Kasumi-1 (cell line): Measurements from ENCODE around the gene PKNOX2.
A peak's percentile ranks its signal among the peaks of the same experiment; 100 is the strongest.

Source experiments
- DNase-seq, 2 experiments: peaks; one replicate each; lab custom pipeline; 2025; lab: John Stamatoyannopoulos, UW

PKNOX2 gene

GRCh38 chr11:125381499-125382044 lies 217.0 kb downstream of the PKNOX2 start:
- no peak for DNase-seq

GRCh38 chr11:125382314-125382791 lies 217.8 kb downstream of the PKNOX2 start:
- DNase-seq: no peak

GRCh38 chr11:125382822-125383221 lies 218.3 kb downstream of the PKNOX2 start:
- DNase-seq: no peak

GRCh38 chr11:125384825-125385224 lies 220.3 kb downstream of the PKNOX2 start:
- no peak for DNase-seq

GRCh38 chr11:125387901-125388300 lies 223.3 kb downstream of the PKNOX2 start:
- DNase-seq: no peak

- DNase-seq: no peak
Observed at GRCh38 chr11:125388611-125389010, 224.1 kb downstream of the PKNOX2 start.

- DNase-seq: no peak
Observed at GRCh38 chr11:125389339-125390166, 225.0 kb downstream of the PKNOX2 start.

GRCh38 chr11:125390946-125391345 lies 226.4 kb downstream of the PKNOX2 start:
- no peak for DNase-seq

GRCh38 chr11:125393331-125393730 lies 228.8 kb downstream of the PKNOX2 start:
- DNase-seq: no peak

GRCh38 chr11:125394296-125394695 lies 229.7 kb downstream of the PKNOX2 start:
- no peak for DNase-seq

GRCh38 chr11:125397421-125397820 lies 232.9 kb downstream of the PKNOX2 start:
- DNase-seq: no peak

- DNase-seq: no peak
Observed at GRCh38 chr11:125398475-125398874, 233.9 kb downstream of the PKNOX2 start.

- DNase-seq: no peak
Observed at GRCh38 chr11:125398994-125399640, 234.6 kb downstream of the PKNOX2 start.

- no peak for DNase-seq
Observed at GRCh38 chr11:125399945-125400344, 235.4 kb downstream of the PKNOX2 start.

- no peak for DNase-seq
Observed at GRCh38 chr11:125401235-125401634, 236.7 kb downstream of the PKNOX2 start.

GRCh38 chr11:125401746-125402145 lies 237.2 kb downstream of the PKNOX2 start:
- no peak for DNase-seq

GRCh38 chr11:125402435-125402834 lies 237.9 kb downstream of the PKNOX2 start:
- no peak for DNase-seq

GRCh38 chr11:125404157-125404810 lies 239.7 kb downstream of the PKNOX2 start:
- DNase-seq: no peak

GRCh38 chr11:125404811-125405790 lies 240.6 kb downstream of the PKNOX2 start:
- peak; percentile 44 to 45 for DNase-seq

- no peak for DNase-seq
Observed at GRCh38 chr11:125407046-125407445, 242.5 kb downstream of the PKNOX2 start.

- DNase-seq: no peak
Observed at GRCh38 chr11:125408311-125408711, 243.8 kb downstream of the PKNOX2 start.
